CMK (cell line): ENCODE data around the gene UGT2A3.
"Not testable (repeated sequence)": the region's sequence is repeated elsewhere in the genome, so short reads cannot be mapped to it uniquely, and the experiment has no call there.

ENCODE experiments used
- DNase-seq: peaks from one replicate; pipeline ENCODE4 v3.0.0-alpha.2; 2010; ENCODE audit warnings: low read depth

UGT2A3 gene

GRCh38 chr4:68951078-68951805 lies at the start of gene UGT2A3:
Gene UGT2A3 (minus strand): TSS chr4:68951804. CDS start chr4:68951760, 44 bp downstream.
- no peak for DNase-seq

GRCh38 chr4:68997040-68997439 lies 45.4 kb upstream of the UGT2A3 start:
- DNase-seq = no peak

- no peak for DNase-seq
These were observed 43.7 kb upstream of the UGT2A3 start for GRCh38 chr4:68995292-68995691.

- DNase-seq = no peak
These were observed 35.4 kb upstream of the UGT2A3 start for GRCh38 chr4:68987007-68987406.

- DNase-seq = no peak
These were observed 33.8 kb upstream of the UGT2A3 start for GRCh38 chr4:68985442-68985841.

GRCh38 chr4:68984947-68985346 lies 33.3 kb upstream of the UGT2A3 start:
- DNase-seq = no peak

GRCh38 chr4:68963374-68963773 lies 11.8 kb upstream of the UGT2A3 start:
- no peak for DNase-seq

- DNase-seq = no peak
These were observed 11.3 kb upstream of the UGT2A3 start for GRCh38 chr4:68962868-68963267.

- DNase-seq = no peak
These were observed 8.9 kb upstream of the UGT2A3 start for GRCh38 chr4:68960294-68961163.

- DNase-seq = not testable (repeated sequence)
These were observed 7.5 kb upstream of the UGT2A3 start for GRCh38 chr4:68959085-68959484.

- DNase-seq = peak; percentile 88
These were observed 2.5 kb upstream of the UGT2A3 start for GRCh38 chr4:68954126-68954525.

- peak; percentile 25 for DNase-seq
These were observed 1.5 kb upstream of the UGT2A3 start for GRCh38 chr4:68953056-68953596.

- no peak for DNase-seq
These were observed 392 bp upstream of the UGT2A3 start for GRCh38 chr4:68951806-68952585.

- no peak for DNase-seq
These were observed 1.6 kb downstream of the UGT2A3 start for GRCh38 chr4:68950033-68950432.

GRCh38 chr4:68948985-68949384 lies 2.6 kb downstream of the UGT2A3 start:
- no peak for DNase-seq

GRCh38 chr4:68948044-68948743 lies 3.4 kb downstream of the UGT2A3 start:
- no peak for DNase-seq

GRCh38 chr4:68929076-68929737 lies 22.4 kb downstream of the UGT2A3 start:
- DNase-seq = no peak

GRCh38 chr4:68927165-68927564 lies 24.4 kb downstream of the UGT2A3 start:
- DNase-seq = no peak

GRCh38 chr4:68922202-68922601 lies 29.4 kb downstream of the UGT2A3 start:
- not testable (repeated sequence) for DNase-seq

GRCh38 chr4:68921051-68921450 lies 30.6 kb downstream of the UGT2A3 start:
- no peak for DNase-seq

- no peak for DNase-seq
These were observed 34.6 kb downstream of the UGT2A3 start for GRCh38 chr4:68917016-68917415.
